Adrenal gland (tissue), 5 donors: ENCODE data around the gene CDC42BPG.

Experiments
- CTCF ChIP-seq, 6 experiments: fragments of 450-650 bp in 4 of 6; fragments of 200-600 bp in 2 of 6; sonication (generic) in 1 of 6; IDR thresholded peaks; 1 replicate in 5 of 6; 2 replicates in 1 of 6; pipeline versions ENCODE4 v1.5.1 to v1.8.0; 2016 to 2021; ENCODE audit warnings: antibody characterized with exemption in 6 of 6, mild to moderate bottlenecking in 2 of 6, moderate library complexity in 1 of 6
- POLR2A ChIP-seq, 2 donors: fragments of 450-650 bp; IDR thresholded peaks; one replicate each; pipeline ENCODE4 v1.6.1; 2017; ENCODE audit warnings: antibody characterized with exemption in 2 of 2, mild to moderate bottlenecking in 2 of 2, moderate library complexity in 1 of 2
- donor health status: DM: no; HTN: no; CAD: no.

- TF ChIP-seq CTCF (IDR thresholded peaks at IDR 0.05) (no peak), POLR2A (IDR thresholded peaks at IDR 0.05) (no peak)
Observed at GRCh38 chr11:64851831-64852351, 7.4 kb upstream of the CDC42BPG start.
